HepG2 (cell line): Measurements from ENCODE around the gene PIM1. TPM values are rescaled to one million over a fixed set of nuclear protein-coding genes. Genes with fewer than 3 reads are reported as not detected.

Experiments
- BRD4 ChIP-seq: sonication (generic); formaldehyde crosslinking; IDR thresholded peaks from 2 replicates; pipeline ENCODE4 v1.4.0; 2020; ENCODE audit warnings: missing genetic modification reagents
- CREB1 ChIP-seq, 2 experiments: fragments of 450-650 bp in 1 of 2; IDR thresholded peaks; 2 replicates each; pipeline ENCODE4 v1.6.1; 2016 to 2017; ENCODE audit warnings: control low read depth in 1 of 2, mild to moderate bottlenecking in 1 of 2, missing compliant biosample characterization in 1 of 2, missing genetic modification characterization in 1 of 2
- ERF ChIP-seq: IDR thresholded peaks from 2 replicates; pipeline ENCODE4 v1.6.1; 2018; ENCODE audit warnings: missing biosample characterization, missing genetic modification reagents
- FUBP1 ChIP-seq: sonication (generic); formaldehyde crosslinking; IDR thresholded peaks from 2 replicates; pipeline ENCODE4 v1.5.1; 2020; ENCODE audit warnings: missing genetic modification reagents, mild to moderate bottlenecking, borderline replicate concordance
- GATAD1 ChIP-seq: IDR thresholded peaks from 2 replicates; pipeline ENCODE4 v1.6.1; 2016; ENCODE audit warnings: missing genetic modification reagents, missing compliant biosample characterization
- GMEB2 ChIP-seq: IDR thresholded peaks from 2 replicates; pipeline ENCODE4 v1.6.1; 2016; ENCODE audit warnings: missing biosample characterization, missing genetic modification reagents, low read depth
- GTF3A ChIP-seq: sonication (generic); formaldehyde crosslinking; conservative IDR thresholded peaks from 2 replicates; pipeline ENCODE4 v1.4.0; 2020; ENCODE audit warnings: mild to moderate bottlenecking, missing genetic modification reagents
- HOXA3 ChIP-seq: sonication (generic); formaldehyde crosslinking; IDR thresholded peaks from 2 replicates; pipeline ENCODE4 v1.5.0; 2020; ENCODE audit warnings: missing genetic modification reagents
- KMT2B ChIP-seq: IDR thresholded peaks from 2 replicates; pipeline ENCODE4 v1.6.1; 2016; ENCODE audit warnings: missing genetic modification reagents, missing compliant biosample characterization
- MAF1 ChIP-seq: sonication (generic); formaldehyde crosslinking; IDR thresholded peaks from 2 replicates; pipeline ENCODE4 v1.5.0; 2020; ENCODE audit warnings: missing genetic modification reagents, borderline replicate concordance
- NCOA1 ChIP-seq: sonication (generic); formaldehyde crosslinking; IDR thresholded peaks from 2 replicates; pipeline ENCODE4 v1.9.0; 2021; ENCODE audit warnings: missing genetic modification reagents
- POGZ ChIP-seq: sonication (generic); formaldehyde crosslinking; IDR thresholded peaks from 2 replicates; pipeline ENCODE4 v1.4.0; 2020; ENCODE audit warnings: mild to moderate bottlenecking, missing genetic modification reagents
- SMAD9 ChIP-seq: sonication (generic); formaldehyde crosslinking; IDR thresholded peaks from 2 replicates; pipeline ENCODE4 v1.5.1; 2020; ENCODE audit warnings: mild to moderate bottlenecking, missing genetic modification reagents
- SP4 ChIP-seq: sonication (generic); formaldehyde crosslinking; IDR thresholded peaks from 2 replicates; pipeline ENCODE4 v1.8.1; 2023; ENCODE audit warnings: mild to moderate bottlenecking, missing genetic modification reagents
- XRCC5 ChIP-seq: fragments of 200-400 bp; formaldehyde crosslinking; optimal IDR thresholded peaks from 2 replicates; pipeline ENCODE3; 2017; ENCODE audit warnings: mild to moderate bottlenecking, low read length
- ZNF143 ChIP-seq: sonication (generic); formaldehyde crosslinking; IDR thresholded peaks from 2 replicates; pipeline ENCODE4 v1.4.0; 2020; ENCODE audit warnings: missing genetic modification reagents
- ZNF18 ChIP-seq: sonication (generic); formaldehyde crosslinking; IDR thresholded peaks from 2 replicates; pipeline ENCODE4 v1.8.0; 2022; ENCODE audit warnings: mild to moderate bottlenecking, missing genetic modification reagents; ENCODE audit not compliant: insufficient replicate concordance
- ZNF20 ChIP-seq: sonication (generic); formaldehyde crosslinking; IDR thresholded peaks from 2 replicates; pipeline ENCODE4 v1.4.0; 2020; ENCODE audit warnings: mild to moderate bottlenecking, moderate library complexity, missing genetic modification reagents
- ZNF235 ChIP-seq: sonication (generic); formaldehyde crosslinking; IDR thresholded peaks from 2 replicates; pipeline ENCODE4 v1.8.1; 2023; ENCODE audit warnings: mild to moderate bottlenecking, missing genetic modification reagents, borderline replicate concordance
- ZNF275 ChIP-seq: sonication (generic); formaldehyde crosslinking; IDR thresholded peaks from 2 replicates; pipeline ENCODE4 v1.8.0; 2022; ENCODE audit warnings: missing genetic modification reagents, mild to moderate bottlenecking, inconsistent platforms, borderline replicate concordance
- ZNF383 ChIP-seq: sonication (generic); formaldehyde crosslinking; IDR thresholded peaks from 2 replicates; pipeline ENCODE4 v1.4.0; 2020; ENCODE audit warnings: missing genetic modification reagents, mild to moderate bottlenecking, borderline replicate concordance
- ZNF720 ChIP-seq: sonication (generic); formaldehyde crosslinking; IDR thresholded peaks from 2 replicates; pipeline ENCODE4 v1.4.0; 2020; ENCODE audit warnings: missing genetic modification reagents
- ZNF724P ChIP-seq: sonication (generic); formaldehyde crosslinking; IDR thresholded peaks from 2 replicates; pipeline ENCODE4 v1.8.0; 2022; ENCODE audit warnings: missing genetic modification reagents, borderline replicate concordance
- ZNF737 ChIP-seq: sonication (generic); formaldehyde crosslinking; IDR thresholded peaks from 2 replicates; pipeline ENCODE4 v1.5.0; 2020; ENCODE audit warnings: missing genetic modification reagents, mild to moderate bottlenecking, borderline replicate concordance
- polyA plus RNA-seq, 8 experiments: library from polyadenylated mRNA; depleted of rRNA in 3 of 8; stranded (reverse) in 7 of 8; unstranded in 1 of 8; fragments of >200 nt; fragmentation: Illumina TruSeq in 4 of 8; extraction: Trizol in 4 of 8; gene quantifications; 2 replicates each; pipeline versions ENCODE4 v1.2.1 to v1.2.3, GENCODE V29; 2011 to 2016; ENCODE audit warnings: low read depth in 4 of 8, missing spikeins in 1 of 8, mixed read lengths in 1 of 8; ENCODE audit not compliant: insufficient read depth in 1 of 8
- total RNA-seq, 5 experiments: library from RNA; depleted of rRNA; stranded (reverse); fragments of >200 nt; fragmentation: Illumina TruSeq; extraction: Trizol; gene quantifications; 2 replicates each; pipeline ENCODE4 v1.2.3, GENCODE V29; 2016; ENCODE audit warnings: low read depth in 1 of 5

The PIM1 gene
- total and polyA plus RNA-seq, 2 of the 13 experiments (the other 11 are each of a cell fraction or from before 2014, with no cell fraction given), result 29.4 to 117 TPM

- TF ChIP-seq GMEB2, result no peak
- no peak for TF ChIP-seq ZNF383 (CRISPR knock-in tag)
- TF ChIP-seq ZNF18 (CRISPR knock-in tag), result peak; percentile 34
- no peak for TF ChIP-seq GTF3A
- TF ChIP-seq BRD4 (CRISPR knock-in tag), result no peak
- no peak for TF ChIP-seq ZNF720 (CRISPR knock-in tag)
- peak; percentile 83 for TF ChIP-seq HOXA3
- 0 out of 2 replicates have a peak, but pooled peaks have one; percentile 39 for TF ChIP-seq ERF (CRISPR knock-in tag)
- TF ChIP-seq XRCC5, result no peak
- no peak for TF ChIP-seq ZNF275 (CRISPR knock-in tag)
- TF ChIP-seq NCOA1 (CRISPR knock-in tag), result 0 out of 2 replicates have a peak, but pooled peaks have one; percentile 42
- TF ChIP-seq KMT2B (CRISPR knock-in tag), result peak; percentile 39; the same call in 1 of the 2 replicates
- TF ChIP-seq ZNF20, result no peak
- peak; percentile 55; the same call in 1 of the 2 replicates for TF ChIP-seq POGZ
- TF ChIP-seq FUBP1 (CRISPR knock-in tag), result no peak
- TF ChIP-seq CREB1 (IDR thresholded peaks at IDR 0.05), result no peak
- peak; percentile 73 for TF ChIP-seq CREB1 (CRISPR knock-in tag; IDR thresholded peaks at IDR 0.05)
- TF ChIP-seq SP4 (CRISPR knock-in tag), result no peak
- no peak for TF ChIP-seq ZNF724P
- no peak for TF ChIP-seq ZNF235 (CRISPR knock-in tag)
- peak; percentile 40 for TF ChIP-seq GATAD1
- no peak for TF ChIP-seq SMAD9 (CRISPR knock-in tag)
- TF ChIP-seq MAF1, result no peak
- TF ChIP-seq ZNF737 (CRISPR knock-in tag), result no peak
- TF ChIP-seq ZNF143 (CRISPR knock-in tag), result no peak
These were observed 33.9 kb upstream of the PIM1 start (continued) for GRCh38 chr6:37135835-37136694.
